IPS DF 19.7 (cell line): ENCODE measurements around the gene ASIC1.
"Not testable (repeated sequence)": the region's sequence is repeated elsewhere in the genome, so short reads cannot be mapped to it uniquely, and the experiment has no call there.

Experiments used
- DNase-seq: peaks from one replicate; pipeline ENCODE4 v3.0.0-alpha.2; 2013; ENCODE audit warnings: low read depth, low spot score

ASIC1 gene

DNA sequence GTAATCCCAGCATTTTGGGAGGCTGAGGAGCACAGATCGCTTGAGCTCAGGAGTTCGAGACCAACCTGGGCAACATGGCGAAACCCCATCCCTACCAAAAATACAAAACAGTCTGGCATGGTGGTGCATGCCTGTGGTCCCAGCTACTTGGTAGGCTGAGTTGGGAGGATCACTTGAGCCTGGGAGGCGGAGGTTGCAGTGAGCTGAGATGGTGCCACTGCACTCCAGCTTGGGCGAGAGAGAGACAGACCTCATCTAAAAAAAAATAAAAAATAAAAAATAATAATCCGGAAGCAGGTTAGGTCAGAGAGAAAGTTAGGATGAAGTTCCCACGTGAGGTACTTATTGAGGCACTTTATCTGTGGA lies 27.0 kb downstream of the ASIC1 start:
- not testable (repeated sequence) for DNase-seq

DNA sequence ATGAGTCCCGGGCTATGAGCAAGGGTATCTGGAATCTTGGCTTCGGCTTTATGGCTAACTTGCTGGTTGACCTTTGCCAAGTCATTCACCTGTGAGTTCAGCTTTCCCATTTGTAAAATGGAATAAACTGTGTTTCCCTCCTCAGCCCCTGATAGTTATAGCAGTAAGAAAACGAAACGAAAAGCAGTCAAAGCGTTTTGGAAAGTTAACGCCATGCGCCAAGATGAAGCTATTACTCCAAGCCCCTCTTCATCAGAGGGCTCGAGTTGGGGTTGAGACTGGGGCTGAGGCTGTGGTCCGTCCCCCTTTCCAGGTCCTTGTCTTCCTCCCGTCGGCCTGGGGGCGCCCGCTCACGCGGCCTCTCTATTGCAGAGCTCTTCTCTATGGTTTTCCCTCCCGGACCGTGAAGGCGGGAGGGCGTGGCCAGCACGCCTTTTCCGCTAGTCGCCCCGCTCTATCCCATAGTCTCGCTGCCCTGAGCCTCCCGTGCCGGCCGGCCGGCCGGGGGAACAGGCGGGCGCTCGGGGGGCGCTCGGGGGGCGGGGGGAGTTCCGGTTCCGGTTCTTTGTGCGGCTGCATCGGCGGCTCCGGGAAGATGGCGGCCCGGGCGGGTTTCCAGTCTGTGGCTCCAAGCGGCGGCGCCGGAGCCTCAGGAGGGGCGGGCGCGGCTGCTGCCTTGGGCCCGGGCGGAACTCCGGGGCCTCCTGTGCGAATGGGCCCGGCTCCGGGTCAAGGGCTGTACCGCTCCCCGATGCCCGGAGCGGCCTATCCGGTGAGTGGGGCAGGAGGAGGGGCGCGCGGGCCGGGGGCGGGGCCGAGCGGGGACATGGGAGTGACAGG lies 27.6 kb downstream of the ASIC1 start, which contains the start of gene SMARCD1:
TSS of gene SMARCD1 (plus strand) at position 568 of the 840 bp plus-strand sequence. CDS start at position 596, 28 bp downstream.
- DNase-seq = peak; percentile 92

DNA sequence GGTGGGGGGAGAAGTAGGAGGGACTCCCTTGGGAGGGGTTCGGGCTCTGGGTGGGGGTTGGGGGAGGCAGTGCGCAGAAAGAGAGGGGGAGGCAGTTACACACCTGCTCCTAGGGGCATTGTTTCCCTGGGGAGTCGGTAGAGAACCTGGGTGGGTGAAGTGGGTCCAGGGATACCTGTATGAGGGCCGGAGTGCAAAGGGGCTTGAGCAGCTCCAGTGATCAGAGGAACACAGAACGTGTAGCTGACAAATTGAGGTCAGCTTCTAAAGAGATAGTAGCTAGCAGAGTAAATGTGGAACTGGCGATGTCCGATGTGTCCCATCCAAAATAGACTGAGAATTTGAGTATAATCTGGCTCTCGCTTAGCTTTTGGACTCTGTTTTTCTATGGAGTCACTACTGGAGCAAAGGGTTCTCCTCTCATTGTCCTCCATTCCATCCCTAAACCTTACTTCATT lies 28.2 kb downstream of the ASIC1 start:
- no peak for DNase-seq

DNA sequence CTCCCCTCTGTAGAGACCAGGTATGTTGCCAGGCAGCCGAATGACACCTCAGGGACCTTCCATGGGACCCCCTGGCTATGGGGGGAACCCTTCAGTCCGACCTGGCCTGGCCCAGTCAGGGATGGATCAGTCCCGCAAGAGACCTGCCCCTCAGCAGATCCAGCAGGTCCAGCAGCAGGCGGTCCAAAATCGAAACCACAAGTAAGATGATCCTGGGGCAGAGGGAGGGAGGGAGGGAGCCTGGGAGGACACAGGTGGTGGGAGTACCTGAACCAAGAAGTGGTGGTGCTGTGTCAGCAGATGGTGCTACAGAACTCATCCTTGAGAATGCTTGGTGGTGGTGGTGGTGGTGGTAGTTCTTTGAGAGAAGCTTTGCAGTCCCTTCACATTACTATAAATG lies 28.8 kb downstream of the ASIC1 start:
- DNase-seq = no peak

DNA sequence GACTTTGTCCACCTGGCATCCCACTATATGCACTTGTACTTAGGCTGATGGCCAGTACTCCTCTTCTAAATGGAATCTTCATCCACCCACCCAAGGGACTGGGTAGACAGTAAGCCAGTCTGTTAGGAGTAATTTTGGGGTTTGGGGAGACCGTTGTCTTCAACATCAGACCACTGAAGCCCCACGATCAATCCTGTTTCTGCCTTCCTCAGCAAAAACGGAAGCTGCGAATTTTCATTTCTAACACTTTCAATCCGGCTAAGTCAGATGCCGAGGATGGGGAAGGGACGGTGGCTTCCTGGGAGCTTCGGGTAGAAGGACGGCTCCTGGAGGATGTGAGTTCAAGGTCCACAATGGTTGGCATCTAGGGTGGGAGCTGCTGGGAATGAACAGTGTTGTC lies 29.8 kb downstream of the ASIC1 start:
- DNase-seq = no peak

DNA sequence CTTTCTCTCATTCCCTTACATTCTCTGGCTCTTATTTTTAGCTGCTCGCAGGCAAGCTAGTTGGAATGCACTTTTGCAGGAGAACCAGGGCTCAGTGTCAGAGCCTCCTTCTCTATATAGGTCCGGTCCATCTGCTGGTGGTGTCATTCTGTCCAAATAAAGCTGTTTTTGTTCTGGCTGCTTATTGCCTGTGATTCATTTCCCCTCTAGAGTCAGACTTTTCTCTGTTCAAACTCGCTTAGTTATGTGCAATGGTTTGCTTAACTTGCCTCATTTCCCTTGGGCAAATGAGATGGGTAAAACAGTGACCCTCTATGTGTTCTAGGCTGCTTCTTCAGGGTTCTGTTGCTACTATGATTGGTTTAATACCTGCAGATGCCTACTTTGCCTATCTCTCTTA lies 30.6 kb downstream of the ASIC1 start:
- no peak for DNase-seq

DNA sequence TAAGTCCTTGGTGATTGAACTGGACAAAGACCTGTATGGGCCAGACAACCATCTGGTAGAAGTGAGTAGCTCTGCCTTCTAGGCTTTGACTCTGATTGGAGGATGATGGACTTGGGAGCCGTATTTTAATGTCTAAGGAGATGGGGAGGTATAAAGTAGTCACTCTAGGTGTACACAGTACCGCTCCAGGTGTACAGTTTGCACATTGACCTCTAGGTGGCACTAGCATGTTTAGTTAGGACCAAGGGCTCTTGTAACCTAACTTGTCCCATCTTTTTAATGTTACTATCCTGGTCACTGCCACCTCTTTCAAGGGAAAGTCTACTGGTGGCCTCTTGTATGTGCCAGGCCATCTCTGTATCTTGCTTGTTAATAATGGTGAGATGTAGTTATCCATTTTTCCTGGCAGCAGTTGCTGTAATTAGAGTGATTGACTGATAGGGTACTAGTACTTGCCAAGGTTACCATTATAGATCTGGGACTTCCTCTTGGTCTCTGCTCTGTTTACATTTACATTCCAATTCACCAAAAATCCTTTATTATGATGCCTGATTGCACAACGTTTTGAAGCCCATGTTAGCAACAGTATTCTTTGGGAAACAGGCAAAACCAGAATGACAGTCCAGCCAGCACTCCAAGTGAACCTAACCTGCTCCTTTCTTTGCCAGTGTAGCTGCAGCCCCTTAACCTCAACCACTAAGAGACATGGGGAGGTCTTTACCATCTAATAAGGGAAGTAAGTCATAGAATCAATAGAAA lies 31.4 kb downstream of the ASIC1 start:
- no peak for DNase-seq

DNA sequence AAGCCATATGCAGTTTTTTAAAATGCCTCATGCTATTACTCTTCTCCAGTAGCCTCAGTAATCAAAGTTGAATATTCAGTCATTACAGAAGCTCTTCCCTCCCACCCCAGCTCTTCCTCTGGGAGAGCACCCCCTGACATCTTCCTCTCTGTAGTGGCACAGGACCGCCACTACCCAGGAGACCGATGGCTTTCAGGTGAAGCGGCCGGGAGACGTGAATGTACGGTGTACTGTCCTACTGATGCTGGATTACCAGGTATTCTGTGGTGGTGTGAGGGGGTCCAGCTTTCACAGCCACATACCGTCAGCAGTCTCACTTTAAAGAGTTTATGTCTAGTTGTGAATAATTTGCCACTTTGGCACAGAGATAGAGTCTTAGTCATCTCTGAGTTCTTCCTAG lies 32.3 kb downstream of the ASIC1 start:
- DNase-seq = no peak

DNA sequence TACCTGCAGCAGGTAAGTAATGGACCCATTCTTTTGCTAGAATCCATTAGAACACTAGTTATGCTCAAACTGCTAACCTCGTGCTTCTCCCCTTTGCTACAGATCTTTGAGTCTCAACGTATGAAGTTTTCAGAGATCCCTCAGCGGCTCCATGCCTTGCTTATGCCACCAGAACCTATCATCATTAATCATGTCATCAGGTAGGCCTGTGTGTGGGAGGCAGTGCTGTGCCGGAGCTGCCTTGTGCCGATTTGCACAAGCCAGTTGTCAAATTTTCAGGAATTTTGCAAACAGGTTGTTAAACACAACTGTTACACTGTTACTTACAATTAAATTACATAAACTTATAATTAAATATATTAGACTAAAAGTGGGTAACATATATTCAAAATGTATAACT lies 33.0 kb downstream of the ASIC1 start:
- no peak for DNase-seq

DNA sequence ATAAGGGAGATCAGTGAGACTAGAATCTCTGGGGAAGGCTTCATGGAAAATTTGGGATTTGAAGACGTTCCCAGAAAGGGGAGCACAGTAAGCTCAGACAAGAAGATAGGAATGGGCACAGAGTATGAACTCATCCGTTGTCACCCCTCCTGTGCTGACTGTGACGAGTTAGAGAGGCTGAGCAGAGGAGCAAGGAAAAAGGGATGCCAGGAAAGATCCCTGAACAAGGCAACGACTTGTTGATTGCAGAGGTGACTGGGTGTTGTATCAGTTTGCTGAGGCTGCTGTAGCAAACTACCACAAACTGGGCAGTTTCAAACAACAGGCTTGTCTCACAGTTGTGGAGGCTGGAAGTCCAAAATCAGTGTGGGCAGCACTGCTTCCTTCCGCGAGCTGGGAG lies 40.6 kb downstream of the ASIC1 start:
- DNase-seq = no peak

DNA sequence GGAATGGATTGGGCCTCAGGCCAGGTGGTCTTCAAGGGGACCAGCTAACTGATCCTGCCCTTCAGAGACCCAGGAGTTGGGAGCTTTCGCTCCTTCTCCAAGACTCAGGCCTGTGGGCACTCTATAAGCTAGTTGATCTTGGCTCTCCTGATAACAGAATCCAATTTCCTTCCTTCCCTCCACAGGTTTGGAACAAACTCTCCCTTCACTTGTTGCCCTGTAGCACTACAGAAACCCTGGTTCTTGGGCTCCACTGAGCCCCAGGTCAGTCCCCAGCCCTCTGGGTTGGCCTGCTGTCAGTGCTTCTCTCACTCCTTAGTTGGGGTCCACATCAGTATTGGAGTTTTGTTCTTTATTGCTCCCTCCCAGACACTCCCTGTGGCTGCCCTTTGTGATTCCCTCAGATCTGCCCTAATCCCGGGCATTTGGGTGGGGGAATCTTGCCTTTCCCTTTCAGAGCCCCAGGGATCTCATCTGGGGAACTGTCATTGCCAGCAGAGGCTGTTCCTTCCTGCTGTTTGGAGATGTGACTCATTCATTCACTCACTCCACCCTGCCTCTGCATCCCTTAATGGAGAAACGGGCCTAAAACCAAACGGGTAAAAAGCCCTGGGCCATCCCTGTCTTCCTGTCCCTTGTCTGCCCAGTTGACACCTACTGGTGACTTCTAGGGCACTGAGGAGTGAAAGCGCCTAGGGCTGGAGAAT lies 42.1 kb downstream of the ASIC1 start:
- DNase-seq = no peak

DNA sequence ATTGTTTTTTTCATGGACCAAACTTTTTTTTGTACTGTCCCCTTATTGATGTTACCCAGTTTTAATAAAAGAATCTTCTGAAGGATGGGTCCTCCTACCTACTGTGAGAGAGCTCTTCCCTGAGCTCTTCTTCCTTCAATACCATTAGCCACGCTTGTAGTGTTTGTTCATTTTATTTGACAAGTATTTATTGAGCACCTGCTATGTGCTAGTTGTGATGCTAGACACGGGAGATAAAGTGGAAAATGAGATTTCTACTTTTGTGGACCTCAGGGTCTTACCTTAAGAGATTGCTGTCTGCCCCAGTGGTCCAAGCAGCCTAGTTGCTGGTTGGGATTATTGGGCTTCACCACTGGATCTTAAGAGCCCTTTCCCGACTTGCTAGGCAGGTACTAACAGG lies 43.2 kb downstream of the ASIC1 start:
- no peak for DNase-seq

DNA sequence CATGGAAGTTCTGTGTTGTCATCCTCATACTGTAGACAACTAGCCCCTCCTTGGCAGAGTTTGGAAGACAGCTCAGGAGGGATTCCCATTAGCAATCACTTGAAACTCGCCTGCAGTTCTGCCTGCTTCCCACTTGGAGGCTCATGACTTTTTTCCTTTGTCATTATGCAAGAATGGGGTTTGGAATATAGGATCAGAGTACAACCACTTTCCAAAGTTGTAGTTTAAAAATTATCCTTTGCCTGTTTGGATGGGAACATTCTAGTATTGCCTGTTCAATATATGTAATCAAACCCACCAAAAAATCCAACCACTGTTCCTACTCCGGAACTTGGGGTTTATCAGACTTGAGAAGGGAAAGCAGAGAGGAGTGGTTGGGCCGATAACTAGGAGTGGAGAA lies 44.3 kb downstream of the ASIC1 start:
- no peak for DNase-seq

DNA sequence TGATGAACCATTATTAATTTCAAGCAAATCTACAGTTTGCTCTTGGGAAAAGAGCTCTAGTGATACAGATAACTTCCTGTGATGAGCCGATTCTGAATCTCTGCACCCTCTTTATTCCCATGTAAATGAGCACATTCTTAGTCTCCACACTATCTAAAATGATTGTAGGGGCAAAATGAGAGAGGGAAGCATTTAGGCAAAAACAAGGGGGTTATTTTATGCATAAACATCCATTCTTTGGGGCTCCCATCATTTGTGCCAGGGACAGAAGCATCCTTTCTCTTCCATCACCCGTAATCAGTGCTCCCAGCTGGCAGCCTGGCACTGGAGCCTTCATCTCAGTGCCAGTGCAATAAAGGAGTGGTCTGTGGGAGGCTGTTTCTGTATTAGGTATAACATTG lies 44.7 kb downstream of the ASIC1 start:
- no peak for DNase-seq

DNA sequence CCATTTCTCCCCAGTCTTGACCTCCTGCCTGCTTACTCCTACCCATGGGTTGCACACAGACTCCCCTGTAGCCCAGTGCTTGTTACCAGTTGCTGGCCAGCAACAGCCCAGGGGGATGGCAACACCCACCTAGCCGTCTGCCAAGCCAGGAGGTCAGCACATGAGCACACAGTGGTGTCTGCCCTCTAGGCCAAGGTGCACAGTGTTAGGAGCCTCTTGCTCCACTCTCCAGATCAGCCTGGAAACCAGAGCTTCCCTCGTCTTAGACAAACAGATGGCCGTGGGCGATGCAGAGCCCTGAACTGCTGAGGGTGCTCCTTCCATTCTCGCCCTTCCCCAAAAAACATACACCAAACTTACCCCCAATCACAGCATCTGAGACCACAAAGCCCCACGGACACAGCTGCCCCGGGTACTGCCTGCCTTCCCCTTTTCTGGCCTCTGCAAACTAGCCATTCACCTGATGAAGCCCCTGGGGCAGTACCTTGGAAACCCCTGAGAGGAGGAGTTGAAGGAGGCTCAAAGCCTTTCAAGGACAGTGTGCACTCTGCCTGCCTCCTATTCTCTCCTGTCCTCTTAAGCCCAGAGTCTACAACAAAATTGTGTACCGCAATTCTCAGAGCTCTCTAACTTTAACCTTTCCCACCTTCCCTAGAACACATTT lies 45.4 kb downstream of the ASIC1 start:
- no peak for DNase-seq

DNA sequence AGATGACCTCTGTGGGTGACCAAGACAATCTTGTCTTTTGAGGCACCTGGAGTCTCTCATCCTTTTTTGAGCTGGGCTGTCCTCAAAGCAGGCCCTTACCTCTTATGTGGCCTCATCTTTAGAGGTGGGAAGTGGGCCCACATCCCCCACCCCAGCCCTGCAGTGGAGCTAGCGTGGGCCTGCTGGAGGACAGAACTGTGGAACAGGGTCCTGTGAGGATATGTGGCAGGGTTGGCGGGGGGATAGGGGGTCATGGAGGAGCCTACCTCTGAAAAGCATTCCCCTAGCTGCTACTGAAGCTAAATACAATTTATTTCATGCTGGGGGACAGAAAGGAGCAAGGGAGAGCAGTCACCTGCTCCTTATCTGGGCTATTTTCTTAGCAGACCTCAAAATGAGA lies 46.0 kb downstream of the ASIC1 start:
- no peak for DNase-seq

DNA sequence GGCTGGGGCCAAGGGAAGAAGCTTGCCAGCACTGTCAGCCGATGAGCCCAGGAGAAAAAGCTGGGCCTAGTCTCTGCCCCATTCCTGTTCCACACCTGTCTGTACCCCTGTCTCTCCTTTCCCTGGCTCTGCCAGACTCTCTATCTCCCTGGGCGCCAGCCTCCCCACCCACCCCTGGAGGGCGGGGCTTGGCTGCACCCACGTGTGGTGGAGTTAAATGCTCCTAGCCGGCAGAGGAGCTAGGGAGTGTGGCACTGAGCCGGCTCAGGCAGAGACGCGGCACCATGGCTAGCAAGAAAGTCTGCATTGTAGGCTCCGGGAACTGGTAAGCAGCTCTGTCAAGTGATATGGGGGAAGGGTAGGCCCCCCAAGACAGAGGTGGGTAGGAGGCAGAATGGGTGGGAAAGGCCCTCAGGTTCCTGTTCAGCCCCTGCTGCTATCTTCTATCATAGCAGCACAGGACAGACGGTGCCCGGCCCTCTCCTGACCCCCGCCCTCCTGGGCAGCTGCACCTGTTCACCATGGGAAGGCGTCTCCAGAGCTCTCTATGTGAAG lies 46.4 kb downstream of the ASIC1 start, which contains the start of gene GPD1:
TSS of gene GPD1 (plus strand) at position 242 of the 555 bp plus-strand sequence. CDS start at position 285, 43 bp downstream.
- no peak for DNase-seq

DNA sequence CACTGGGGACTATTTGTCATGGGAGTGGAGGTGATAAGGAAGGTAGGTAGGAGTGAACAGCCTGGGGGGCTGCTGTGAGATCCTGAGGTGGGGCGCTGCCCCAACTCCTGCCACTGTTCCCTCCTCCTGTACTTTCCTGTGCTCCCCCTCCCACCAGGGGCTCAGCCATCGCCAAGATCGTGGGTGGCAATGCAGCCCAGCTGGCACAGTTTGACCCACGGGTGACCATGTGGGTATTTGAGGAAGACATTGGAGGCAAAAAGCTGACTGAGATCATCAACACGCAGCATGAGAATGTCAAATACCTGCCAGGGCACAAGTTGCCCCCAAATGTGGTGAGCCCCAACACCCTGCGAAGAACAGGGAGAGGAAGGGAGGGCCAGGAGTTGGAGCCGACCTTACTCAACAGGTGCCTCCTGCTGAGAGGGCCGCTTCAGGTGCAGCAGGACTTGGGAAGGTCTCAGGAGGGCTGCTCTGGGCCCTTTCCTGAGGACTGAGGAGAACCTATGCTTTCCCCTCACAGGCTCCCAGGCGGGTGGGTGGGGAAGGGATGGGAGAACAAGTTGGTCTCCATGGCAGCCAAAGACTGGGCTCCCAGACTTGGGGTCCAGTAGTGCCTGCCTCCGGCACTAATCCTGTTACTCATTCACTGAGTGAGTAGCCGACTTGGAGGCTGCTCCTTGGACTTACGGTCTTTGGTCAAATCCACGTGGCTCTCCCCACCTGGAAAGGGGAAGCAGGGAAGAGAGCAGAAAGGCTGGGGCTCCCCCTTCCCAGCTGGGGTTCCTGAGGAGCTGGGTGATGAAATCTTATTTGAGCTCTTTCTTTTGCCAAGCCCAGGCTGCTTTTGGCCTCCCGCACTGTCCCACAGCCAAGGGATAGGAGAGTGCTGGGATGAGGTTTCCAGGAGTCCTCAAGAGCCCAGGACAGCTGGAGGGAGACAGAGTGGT lies 47.3 kb downstream of the ASIC1 start:
- no peak for DNase-seq

DNA sequence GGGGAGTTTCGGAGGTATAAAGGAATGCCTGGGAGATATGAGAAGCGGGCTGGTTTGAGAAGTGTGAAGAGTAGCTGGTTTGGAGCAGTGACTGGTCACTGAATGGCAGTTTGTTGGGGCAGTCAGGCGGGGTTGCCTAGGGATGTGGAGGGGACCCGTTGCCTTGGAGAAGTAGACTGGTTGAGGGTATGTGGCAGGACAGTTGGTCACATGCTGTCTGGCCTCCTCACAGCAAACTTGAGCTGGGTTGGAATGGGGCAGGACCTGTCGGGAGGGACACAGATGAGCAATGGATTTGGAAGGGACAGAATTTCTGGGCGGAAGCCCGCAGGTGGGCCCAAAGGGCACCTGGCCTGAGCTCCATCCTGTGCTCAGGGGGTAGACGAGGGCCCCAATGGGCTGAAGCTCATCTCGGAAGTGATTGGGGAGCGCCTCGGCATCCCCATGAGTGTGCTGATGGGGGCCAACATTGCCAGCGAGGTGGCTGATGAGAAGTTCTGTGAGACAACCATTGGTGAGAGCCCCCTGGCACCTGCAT lies 48.6 kb downstream of the ASIC1 start:
- DNase-seq = no peak

DNA sequence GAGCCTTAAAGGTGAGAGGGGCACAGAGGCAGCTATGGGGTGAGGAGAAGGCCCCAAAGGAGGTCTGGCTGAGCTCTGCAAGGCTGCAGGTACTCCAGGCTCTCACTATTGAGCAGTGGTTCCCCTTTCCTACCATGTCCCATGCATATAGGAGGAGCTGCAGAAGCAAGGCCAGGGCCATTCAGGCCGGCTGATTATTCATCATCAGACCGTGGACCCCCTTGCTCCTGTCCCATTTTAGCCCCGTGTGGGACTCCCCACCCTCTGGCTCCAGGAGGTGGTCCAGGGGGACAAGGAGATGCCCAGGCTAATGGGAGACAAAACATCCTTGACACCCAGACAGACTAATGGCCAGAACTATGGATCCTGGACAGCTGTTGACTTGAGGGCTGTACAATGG lies 49.5 kb downstream of the ASIC1 start:
- no peak for DNase-seq
